Activated CD8-positive, alpha-beta memory T cell treated with anti-CD3 and anti-CD28 coated beads for 36 hours (primary cell): Measurements from ENCODE around the gene SORBS1. TPM values are rescaled to one million over a fixed set of nuclear protein-coding genes. Genes with fewer than 3 reads are reported as not detected.

Experiments
- CTCF ChIA-PET: fragments of 350-600 bp; sonication (Branson Sonifier 250); formaldehyde crosslinking; loops from one replicate; lab custom pipeline; 2021; ENCODE audit warnings: antibody characterized with exemption; lab: Charles Lee
- POLR2A ChIA-PET: fragments of 350-600 bp; sonication (Branson Sonifier 250); formaldehyde crosslinking; loops from one replicate; lab custom pipeline; 2021; ENCODE audit warnings: antibody characterized with exemption; lab: Charles Lee
- total RNA-seq, 2 experiments: library from RNA; stranded (reverse); gene quantifications; one replicate each; pipeline ENCODE4 v1.2.3, GENCODE V29; 2021

The SORBS1 gene
- total RNA-seq, 2 experiments from 2014 or later, result 0.95 to 0.96 TPM

DNA sequence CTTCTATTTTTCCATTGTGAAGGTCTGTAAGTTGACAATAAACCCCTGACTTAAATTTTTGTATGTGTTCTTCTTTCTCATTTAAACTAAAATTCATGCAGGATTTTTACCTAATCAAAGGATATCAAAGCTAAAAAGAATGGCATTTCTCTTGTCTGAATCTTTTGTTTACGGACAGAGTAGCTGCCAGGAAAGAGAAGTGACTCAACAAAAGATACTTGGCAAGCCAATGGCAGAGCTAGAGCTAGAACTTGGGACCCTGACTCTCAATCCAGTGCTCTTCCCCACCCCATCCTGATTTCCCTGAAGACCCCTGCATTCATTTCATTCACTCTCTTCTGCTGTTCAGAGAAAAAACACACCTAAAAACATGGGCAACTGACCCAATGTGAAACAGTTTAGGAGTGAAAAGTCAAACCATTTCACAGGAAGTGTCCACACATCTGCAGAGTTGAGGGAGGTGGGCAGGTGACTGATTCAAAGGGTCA lies 230.2 kb downstream of the SORBS1 start:
- POLR2A ChIA-PET, result no interaction called here
- CTCF ChIA-PET, result no interaction called here

GRCh38 chr10:95329296-95329695 lies 231.9 kb downstream of the SORBS1 start:
- CTCF ChIA-PET, result interaction anchor here (1.2 to 1.5 kb wide), 2 partner anchors 34 to 83 kb away, joined by 3 to 4 read pairs; no protein-coding TSS in a partner anchor

DNA sequence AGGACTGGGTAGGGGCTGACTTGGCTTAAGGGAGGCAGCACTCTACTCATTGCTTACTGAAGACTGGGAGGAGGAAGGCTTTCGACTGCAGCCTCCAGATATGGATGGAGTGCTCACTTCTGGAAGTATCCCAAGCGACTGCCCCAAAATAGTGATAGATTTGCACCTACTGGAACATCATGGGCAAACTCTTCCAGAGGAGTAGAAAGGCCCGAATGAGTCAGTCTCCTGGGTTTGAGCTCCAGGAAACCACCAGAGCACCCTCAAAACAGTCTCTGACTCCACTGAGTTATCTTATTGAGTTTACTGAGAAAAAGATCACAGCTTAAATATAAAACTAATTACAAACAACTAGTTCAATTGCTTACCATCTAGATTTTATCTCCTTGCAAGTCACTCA lies 233.2 kb downstream of the SORBS1 start:
- CTCF ChIA-PET, result no interaction called here
- POLR2A ChIA-PET, result no interaction called here

More at GRCh38 chr10:95329296-95329695, 231.9 kb downstream of the SORBS1 start:
- POLR2A ChIA-PET, result no interaction called here

- POLR2A ChIA-PET, result no interaction called here
- CTCF ChIA-PET, result no interaction called here
Measured at GRCh38 chr10:95327367-95327766, 233.8 kb downstream of the SORBS1 start.

DNA sequence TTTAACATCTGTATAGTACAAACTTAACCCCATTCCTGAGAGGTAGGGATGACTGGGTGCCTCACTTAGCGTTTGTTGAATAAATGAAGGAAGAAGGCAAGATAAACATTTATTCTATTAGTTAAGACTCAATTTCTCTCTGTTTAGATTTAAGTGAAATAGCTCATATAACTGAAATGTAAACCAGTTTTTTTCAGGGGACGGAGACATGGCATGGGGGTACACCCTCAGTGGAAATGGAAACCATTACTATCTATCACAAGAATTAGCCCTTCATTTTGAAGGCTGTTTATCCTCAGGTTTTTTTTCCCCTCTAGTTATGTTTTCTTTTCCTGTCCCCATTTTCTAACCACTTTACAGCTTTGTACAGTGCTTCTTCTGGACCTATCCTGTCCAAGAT lies 234.8 kb downstream of the SORBS1 start:
- CTCF ChIA-PET, result interaction anchor here (1.0 kb wide), 1 partner anchor 10 kb away, joined by 4 read pairs; no protein-coding TSS in a partner anchor

GRCh38 chr10:95325863-95326262 lies 235.3 kb downstream of the SORBS1 start:
- POLR2A ChIA-PET, result no interaction called here

More for the DNA sequence above, 234.8 kb downstream of the SORBS1 start:
- POLR2A ChIA-PET, result no interaction called here

GRCh38 chr10:95324436-95325268 lies 236.5 kb downstream of the SORBS1 start:
- POLR2A ChIA-PET, result no interaction called here
- CTCF ChIA-PET, result no interaction called here

More at GRCh38 chr10:95325863-95326262, 235.3 kb downstream of the SORBS1 start:
- CTCF ChIA-PET, result interaction anchor here (1.0 kb wide), 1 partner anchor 10 kb away, joined by 4 read pairs; no protein-coding TSS in a partner anchor

DNA sequence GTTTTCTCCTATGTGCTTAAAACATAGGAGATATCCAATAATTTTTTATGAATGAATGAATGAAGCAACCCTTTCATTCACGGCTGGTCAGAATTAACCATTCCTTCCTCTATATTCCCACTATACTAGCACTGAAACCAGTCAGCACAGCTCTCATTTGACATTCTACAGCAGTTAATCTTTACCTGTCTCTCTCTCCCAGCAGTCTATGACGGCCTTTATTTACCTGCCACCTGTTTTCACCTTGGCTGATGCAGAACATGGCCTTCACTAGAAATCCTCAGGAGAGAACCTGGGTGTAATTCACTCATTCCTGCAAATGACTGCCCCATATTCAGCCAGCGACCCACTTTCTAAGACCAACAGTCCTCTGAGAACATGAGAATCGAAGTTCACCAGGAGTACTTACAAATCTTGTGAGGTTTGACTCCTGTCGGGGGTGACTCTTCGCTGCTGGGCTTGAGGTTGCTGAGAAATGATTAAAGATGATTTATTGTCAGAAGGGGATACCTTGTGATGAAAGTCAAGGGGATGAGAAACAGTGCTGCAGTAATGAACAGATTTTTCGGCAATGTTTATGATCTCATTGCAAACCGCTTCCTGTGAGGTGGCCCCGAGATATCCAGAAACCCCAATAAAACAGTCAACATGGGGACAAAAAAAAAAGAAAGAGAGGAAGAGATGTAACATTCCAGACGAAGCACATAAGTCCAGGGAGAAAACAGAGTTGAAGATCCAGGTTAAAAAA lies 239.4 kb downstream of the SORBS1 start:
- POLR2A ChIA-PET, result no interaction called here
- CTCF ChIA-PET, result no interaction called here

DNA sequence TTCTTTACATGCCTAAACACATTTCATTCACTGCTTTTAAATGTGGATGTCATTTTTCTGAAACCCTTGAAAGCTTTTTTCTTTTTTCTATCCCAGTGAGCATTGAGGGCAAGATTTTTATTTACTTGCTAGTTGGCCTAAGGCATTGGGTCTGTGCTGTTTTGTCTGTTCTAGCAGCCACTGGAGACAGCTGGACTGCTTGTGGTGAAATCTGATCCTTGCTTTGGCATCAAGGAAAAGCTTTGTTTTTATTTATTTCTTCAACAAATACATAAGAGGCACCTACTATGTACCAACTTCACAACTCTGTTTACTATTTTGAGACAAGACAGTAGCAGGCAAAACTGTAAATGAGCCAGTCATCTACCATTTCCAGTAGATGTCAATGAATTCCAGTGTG lies 241.9 kb downstream of the SORBS1 start:
- CTCF ChIA-PET, result no interaction called here

DNA sequence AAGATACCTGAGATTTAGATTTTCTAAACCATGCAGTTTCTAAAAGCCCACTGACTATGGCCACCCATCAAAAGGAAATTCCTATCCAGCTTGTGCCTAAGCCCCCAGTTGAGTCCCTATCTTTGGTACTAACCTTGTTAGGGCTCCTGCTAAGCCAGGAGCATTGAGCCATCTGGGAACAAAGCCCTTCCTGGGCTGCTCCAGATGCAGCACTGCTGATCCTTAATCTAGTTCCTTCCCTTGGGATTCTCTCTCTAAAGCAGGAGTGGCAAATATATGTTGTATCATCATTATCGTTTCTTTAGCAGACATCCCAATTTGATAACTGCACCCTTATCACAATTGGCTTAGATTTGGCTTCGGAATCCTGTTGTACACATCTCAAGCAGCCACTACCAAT lies 245.7 kb downstream of the SORBS1 start:
- ChIA-PET CTCF (interaction anchor here (0.9 kb wide), 1 partner anchor 11 kb away, joined by 4 read pairs; no protein-coding TSS in a partner anchor), POLR2A (no interaction called here)

More for the DNA sequence above, 241.9 kb downstream of the SORBS1 start:
- POLR2A ChIA-PET, result no interaction called here

GRCh38 chr10:95314192-95314918 lies 246.8 kb downstream of the SORBS1 start:
- ChIA-PET POLR2A (no interaction called here), CTCF (no interaction called here)

GRCh38 chr10:95312986-95313495 lies 248.1 kb downstream of the SORBS1 start:
- CTCF ChIA-PET, result no interaction called here
- POLR2A ChIA-PET, result no interaction called here

- CTCF ChIA-PET, result no interaction called here
- POLR2A ChIA-PET, result no interaction called here
Measured at GRCh38 chr10:95312257-95312656, 248.9 kb downstream of the SORBS1 start.

GRCh38 chr10:95309958-95310357 lies 251.2 kb downstream of the SORBS1 start:
- CTCF ChIA-PET, result no interaction called here
- POLR2A ChIA-PET, result no interaction called here

DNA sequence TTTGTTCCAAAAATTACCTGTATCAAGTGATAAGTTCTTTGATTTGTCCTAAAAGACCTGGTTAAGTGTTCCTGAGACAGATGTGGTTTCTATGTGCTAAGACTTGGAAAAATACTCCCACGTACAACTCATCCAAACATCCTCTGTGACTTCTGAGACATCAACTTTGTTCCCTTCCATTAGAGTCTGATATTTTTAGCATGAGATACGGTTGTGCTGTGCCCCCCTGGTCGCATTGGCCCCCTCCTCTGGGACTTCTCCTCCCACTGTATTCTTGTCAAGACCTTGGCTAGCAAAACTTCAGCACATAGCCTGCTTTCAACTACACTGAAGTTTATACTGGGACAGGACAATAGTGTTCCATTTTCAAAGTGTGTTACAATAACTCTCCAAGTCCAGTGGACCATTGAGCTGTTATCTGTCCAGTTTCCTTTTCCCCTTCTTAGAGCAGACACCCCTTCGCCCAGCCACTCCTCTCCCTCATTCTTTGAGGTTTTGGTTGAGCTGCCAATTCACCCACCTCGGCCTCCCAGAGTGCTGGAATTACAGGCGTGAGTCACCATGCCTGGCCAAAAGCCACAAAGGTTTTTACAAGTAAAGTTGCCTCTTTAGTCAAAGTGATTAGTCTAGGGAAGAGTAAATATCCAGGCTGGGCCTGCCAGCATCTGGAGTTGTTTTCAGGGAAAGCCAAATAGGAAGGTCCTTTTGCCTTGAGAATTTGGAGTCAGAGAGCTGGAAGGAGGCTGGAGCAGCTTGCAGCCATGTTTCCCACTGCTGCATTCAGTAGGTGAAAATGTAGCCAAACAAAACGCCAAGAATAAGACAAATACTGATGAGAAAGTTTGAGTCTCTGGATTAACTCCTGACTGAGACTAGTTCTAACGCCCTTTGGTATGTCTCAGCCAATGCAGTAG lies 252.5 kb downstream of the SORBS1 start:
- CTCF ChIA-PET, result no interaction called here
- POLR2A ChIA-PET, result no interaction called here

- POLR2A ChIA-PET, result no interaction called here
- CTCF ChIA-PET, result no interaction called here
Measured at GRCh38 chr10:95306851-95307250, 254.3 kb downstream of the SORBS1 start.

- CTCF ChIA-PET, result no interaction called here
- POLR2A ChIA-PET, result no interaction called here
Measured at GRCh38 chr10:95306318-95306650, 254.9 kb downstream of the SORBS1 start.

DNA sequence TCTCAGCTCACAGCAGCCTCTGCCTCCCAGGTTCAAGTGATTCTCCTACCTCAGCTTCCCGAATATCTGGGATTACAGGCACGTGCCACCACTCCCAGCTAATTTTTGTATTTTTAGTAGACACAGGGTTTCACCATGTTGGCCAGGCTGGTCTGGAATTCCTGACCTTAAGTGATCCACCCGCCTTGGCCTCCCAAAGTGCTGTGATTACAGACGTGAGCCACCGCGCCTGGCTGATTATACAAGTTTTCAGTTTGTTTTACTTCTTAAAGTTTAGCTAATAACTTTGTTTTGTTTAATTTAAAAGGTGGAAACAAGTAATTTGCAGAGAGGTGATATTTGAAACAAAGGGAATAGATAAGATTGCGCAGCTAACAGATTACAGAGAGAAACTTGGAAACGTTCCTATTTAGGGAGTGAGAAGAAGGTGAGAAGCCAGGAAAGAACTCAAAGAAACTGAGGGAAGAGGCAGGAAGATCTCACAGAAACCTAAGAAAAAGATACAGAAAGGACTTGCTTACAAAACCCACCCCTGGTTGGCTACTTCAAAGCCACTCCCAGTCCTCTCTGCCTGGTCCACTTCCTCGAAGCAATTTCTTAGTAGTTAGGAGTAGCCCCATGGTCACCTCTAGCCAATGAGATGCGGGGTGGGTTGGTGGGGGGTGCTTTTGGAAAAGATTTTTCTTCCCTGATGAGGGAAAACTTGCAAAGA lies 255.4 kb downstream of the SORBS1 start:
- POLR2A ChIA-PET, result no interaction called here
- CTCF ChIA-PET, result no interaction called here
